Stimulated activated naive CD4-positive, alpha-beta T cell (primary cell): Measurements from ENCODE around the gene OAS3.
"Not testable (repeated sequence)": the region's sequence is repeated elsewhere in the genome, so short reads cannot be mapped to it uniquely, and the experiment has no call there.

Source experiments
- DNase-seq, 6 experiments: peaks; one replicate each; lab custom pipeline; 2025; lab: John Stamatoyannopoulos, UW

The OAS3 gene

DNA sequence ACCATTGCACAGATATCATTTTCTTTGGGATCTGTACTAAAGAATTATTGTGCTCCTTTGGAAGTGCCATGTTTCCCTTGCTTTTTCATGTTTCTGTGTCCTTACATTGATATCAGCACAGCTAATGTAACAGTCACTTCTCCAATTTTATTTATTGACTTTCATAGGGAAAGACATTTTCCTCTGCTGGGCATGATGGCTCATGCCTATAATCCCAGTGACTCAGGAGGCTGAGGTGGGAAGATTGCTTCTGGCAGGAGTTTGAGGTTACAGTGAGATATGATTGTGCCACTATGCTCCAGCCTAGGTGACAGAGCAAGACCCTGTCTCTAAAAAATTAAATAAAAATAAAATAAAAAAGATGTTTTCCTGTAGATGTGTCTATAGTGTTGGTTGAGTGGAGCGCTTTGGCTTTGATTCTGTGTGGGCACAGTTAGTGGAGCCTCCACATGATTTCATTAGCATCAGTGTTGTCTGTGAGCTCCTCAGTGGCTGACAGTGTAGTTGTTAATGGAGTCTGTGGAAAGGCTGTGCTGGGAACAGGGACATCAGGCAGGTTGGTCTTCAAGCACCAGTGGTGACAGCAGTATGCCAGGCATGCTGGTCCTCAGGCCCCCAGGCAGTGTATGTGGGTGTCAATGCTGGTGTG lies 47.5 kb downstream of the OAS3 start:
- DNase-seq, result no peak

DNA sequence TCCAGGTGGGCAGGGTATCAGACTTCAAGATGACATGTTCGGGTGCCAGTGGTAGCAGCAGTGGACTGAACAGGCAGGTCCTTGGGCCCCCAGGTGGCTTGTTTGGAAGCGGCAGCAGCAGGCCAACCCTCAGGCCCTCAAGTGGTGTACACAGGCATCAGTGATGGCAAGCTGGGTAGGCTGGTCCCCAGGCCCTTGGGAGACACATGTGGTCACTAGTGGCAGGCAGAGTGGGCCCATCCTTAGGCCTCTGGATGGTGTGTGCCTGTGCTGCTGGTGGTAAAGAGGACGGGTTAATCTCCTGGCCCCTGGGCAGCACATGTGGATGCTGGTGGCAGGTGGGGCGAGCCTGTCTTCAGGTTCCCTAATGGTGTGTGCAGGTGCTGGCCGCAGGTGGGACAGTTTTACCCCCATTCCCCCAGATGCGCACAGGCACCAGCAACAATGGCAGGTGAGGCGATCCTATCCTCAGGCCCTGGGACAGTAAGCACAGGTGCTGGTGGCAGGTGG lies 48.1 kb downstream of the OAS3 start:
- no peak for DNase-seq

DNA sequence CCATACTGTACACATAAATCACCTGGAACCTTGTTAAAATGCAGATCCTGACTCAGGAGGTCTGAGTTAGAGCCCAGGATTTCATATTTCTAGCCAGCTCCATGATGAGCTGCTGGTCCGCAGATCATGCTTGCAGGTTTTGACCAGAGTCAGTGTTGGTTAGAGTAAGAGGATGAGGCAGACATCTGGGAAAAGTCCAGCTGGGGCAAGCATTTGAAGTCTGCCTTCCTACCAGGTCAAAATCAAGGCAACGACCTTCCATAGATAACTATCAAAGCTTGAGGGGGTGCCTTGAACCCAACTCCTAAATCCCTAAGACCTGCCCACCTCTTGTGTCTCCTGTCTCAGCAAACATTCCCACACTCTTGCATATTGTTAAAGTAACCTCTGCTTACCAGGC lies 49.3 kb downstream of the OAS3 start:
- DNase-seq, result no peak

DNA sequence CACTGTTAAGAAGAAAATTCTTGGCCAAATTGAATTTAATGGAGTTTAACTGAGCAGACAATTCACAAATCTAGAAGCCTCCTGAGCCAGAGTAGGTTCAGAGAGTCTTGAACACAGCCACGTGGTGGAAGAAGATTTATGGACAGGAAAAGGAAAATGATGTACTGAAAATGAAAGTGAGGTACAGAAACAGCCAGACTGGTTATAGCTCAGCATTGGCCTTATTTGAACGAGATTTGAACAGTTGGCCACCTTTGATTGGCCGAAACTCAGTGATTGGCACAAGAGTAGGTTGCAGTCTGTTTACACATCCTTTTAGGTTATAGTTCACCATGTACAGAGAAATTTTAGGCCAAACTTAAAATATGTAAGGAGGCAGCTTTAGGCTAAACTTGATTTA lies 50.0 kb downstream of the OAS3 start:
- DNase-seq, result peak in 2 of 6 experiments; percentile 1

DNA sequence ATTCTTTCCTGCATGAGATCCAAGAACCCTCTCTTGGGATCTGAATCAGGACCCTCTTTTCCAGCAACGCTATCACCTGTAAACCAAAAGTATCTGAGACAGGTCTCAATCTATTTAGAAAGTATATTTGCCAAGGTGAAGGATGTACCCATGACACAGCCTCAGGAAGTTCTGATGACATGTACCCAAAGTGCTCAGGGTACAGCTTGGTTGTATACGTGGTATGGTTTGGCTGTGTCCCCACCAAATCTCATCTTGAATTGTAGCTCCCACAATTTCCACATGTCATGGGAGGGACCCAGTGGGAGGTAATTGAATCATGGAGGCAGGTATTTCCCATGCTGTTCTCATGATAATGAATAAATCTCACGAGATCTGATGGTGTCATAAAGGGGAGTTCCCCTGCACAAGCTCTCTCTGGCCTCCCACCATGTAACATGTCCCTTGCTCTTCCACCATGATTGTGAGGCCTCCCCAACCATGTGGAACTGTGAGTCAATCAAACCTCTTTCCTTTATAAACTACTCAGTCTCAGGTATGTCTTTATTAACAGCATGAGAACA lies 50.6 kb downstream of the OAS3 start:
- DNase-seq, result not testable (repeated sequence)

DNA sequence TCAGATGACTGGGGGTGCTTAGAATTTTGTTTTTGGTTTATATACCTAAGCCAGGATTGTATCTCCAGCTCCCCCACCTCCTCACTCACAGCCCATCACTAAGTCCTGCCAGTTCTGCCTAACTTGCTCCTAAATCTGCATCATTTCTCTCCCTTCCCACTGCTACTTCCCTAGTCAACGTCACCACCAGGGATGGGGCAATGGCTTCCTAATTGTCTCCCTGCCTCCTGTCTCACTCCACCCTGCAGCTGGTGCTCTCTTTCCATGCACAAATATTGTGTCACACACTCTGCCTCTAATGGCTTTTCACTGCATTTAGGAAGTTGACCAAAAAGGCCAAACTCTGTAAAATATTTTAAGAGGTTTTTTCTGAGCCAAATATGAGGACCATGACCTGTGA lies 51.5 kb downstream of the OAS3 start:
- no peak for DNase-seq

DNA sequence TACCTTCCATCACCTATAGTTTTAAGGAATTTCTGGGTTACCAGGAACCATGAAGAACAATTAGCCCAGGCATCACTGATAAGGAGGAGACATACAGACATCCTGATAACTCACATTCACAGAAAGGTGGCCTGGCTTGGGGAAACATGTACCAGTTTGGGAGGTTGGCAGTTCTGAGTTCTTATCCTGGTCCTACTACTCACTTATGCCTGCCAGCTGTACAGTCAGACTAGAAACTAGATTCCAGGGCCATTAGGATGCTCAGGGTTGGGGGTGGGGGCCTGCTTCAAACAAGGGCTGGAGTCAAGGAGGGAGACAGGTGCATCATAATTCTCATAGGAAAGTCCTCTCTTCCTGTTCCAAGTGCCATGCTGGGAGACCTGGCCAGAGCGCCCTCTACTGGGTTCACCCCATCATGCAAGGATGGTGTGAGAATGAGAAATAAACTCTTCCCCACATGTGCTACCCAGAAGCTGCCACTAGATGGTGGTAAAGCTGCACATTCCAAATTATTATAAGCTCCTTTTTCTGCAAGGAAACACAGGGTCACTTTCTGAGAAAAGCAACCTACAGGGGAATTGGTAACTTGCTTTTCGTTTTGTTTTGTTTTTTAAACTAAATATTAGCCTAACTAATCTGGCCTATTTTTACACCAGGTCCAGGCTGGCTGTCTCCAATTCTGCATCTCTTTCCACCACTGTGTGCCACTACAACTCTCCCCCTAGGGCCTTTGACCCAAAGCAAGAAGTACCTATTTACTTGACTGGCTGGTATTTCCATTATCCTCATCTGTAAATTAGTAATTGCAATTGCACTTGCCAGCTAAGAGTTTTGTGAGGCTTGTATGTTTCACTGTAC lies 54.5 kb downstream of the OAS3 start:
- DNase-seq, result peak in 4 of 6 experiments; percentile 28 to 65 (median 44)

DNA sequence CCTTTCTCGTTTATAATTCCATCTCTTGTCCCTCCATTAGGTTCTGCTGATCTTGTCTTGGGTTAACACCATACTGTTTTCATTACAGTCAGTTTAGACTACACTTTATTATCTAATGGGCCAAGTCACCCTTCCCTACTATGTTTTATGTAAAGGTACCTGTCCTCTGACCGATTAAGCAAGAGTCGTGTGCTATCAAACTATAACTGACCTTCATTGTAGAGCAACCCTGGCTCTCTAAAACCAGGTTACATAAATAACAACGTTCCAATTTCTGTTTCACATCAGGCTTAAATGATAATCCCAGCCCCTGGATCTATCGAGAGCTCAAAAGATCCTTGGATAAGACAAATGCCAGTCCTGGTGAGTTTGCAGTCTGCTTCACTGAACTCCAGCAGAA lies 56.7 kb downstream of the OAS3 start:
- no peak for DNase-seq

DNA sequence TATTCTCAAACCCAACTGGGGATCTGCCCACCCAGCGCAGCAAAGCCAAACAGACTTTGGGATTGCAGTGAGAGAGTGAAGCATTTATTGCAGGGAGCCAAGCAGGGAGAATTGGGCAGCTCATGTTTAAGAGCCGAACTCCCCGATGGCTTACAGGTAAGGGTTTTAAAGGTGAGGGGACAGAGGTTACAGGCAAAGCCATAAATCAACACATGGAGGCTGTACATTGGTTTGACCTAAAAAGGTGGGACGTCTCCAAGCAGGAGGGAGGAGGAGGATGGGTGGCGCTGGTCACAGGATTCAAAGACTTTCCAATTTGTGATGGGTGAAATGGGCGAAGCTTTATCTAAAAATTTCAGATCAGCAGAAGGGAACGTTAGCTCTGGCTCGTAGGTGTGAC lies 58.2 kb downstream of the OAS3 start:
- no peak for DNase-seq

DNA sequence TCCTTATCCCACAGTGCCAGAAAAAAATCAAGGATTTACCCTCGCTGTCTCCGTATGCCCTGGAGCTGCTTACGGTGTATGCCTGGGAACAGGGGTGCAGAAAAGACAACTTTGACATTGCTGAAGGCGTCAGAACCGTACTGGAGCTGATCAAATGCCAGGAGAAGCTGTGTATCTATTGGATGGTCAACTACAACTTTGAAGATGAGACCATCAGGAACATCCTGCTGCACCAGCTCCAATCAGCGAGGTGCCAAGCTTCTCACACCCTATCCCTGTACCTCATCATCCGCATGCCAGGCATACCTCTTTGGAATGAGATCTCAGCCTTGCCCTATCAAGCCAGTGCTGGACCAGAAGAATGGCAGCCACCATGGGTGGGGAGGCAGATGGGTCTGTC lies 59.2 kb downstream of the OAS3 start:
- no peak for DNase-seq

DNA sequence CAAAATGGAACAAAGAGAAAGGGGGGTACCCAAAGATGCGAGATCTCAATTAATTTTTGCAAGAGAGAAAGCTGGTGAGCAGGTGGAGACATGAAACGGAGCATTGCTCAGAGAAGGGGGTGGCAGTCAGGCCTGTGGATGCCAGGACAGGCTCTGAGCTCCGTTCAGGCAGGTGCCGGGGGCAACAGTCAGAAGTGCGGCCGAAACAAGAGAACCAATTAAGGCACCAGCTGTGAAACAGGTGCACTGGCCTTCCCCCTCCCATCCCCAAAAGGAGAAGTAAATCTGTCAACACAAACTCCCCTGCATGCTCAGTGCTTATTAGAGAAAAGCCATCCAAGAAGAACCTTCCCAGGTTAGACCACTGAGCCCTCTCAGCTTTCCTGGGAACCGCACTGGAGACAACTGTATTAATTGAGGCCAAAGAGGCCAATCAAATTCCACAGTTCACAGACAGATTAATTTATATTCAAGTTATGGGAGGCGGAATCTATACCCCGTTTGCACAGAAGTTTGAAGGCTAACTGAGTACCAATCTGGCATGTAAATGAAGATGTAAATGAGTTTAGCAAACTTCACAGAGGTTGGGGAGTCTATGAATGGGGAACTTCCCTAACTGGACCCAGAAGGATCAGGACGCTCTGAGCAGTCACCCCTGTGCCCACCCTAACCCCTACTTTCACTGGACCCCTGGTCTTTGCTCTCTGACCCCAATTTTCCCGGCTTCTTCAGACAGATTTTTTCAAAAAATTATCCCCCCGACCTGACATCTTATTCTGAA lies 60.9 kb downstream of the OAS3 start:
- no peak for DNase-seq

DNA sequence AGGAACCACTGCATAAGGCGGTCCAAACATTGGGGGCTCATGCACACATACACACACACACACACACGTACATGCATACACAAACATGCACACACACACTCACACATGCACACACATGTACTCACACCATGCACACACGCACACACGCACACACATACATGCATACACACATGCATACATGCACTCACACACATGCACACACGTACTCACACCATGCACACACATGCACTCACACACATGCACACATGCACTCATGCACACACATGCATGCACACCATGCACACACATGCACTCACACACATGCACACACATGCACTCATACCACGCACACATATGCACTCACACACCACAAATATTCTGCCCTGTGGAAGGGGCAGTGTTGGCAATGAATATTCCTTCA lies 62.2 kb downstream of the OAS3 start:
- DNase-seq, result no peak

DNA sequence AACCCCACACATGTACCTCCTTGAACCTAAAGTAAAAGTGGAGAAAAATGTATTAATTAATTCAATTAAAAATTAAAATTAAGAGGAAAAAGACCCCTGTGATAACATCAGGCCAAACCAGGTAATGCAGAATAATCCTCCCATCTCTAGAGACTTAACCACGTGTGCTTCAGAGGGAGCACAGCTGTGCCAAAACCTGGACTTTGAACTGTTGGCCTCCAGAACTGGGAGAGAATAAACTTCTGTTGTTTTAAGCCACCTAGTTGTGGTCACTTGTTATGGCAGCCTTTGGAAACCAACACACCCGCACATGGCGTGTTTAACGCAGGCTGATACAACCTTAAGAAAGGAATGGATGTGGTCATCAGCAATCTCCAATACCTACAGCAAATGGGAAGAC lies 63.9 kb downstream of the OAS3 start:
- DNase-seq, result no peak

DNA sequence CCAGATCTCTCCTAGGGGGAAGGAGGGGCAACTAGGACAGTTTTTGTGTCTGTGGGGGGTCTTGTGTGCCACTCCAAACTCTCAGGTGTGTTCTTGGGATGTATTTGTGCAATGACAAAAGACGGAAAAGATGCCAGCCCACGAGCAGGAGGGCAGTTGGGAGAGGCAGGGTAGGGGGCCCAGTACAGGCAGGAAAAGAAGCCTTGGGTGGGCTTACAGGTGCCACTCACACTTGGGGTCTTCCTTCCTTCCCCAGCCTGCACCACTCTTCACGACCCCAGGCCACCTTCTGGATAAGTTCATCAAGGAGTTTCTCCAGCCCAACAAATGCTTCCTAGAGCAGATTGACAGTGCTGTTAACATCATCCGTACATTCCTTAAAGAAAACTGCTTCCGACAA lies 64.4 kb downstream of the OAS3 start:
- no peak for DNase-seq

DNA sequence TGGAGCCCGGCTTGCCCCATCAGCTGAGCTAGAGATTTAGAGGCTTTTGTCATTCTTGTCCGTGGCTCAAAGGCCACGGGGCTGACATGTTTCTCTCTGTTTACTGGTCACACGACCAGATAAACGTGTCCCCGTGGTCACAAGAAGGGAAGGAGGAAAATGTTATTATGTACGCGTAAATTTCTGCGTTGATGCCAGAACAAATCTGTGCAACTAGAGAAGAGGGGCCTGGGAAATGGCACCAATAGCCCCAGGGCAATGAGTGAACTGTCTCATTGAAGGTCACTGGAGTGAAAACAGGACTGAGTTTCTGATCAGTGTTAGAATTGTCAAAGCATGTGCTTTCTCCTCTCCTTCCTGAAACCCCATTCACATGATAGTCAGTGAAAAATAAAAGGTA lies 65.4 kb downstream of the OAS3 start:
- no peak for DNase-seq

DNA sequence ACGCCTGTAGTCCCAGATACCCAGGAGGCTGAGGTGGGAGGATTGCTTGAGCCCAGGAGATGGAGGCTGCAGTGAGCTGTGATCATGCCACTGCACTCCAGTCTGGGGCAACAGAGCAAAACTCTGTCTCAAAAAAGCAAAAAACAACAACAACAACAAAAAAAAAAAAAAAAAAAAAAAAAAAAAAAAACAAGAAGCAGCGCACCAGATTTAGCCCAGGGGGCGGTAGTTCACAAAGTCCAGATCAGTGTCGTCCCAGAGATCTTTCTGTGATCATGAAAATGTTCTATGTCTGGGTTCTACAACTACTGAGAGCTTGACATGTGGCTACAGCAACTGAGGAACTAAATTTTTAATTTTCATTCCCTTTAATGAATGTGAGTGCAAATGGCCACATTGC lies 67.5 kb downstream of the OAS3 start:
- DNase-seq, result no peak

DNA sequence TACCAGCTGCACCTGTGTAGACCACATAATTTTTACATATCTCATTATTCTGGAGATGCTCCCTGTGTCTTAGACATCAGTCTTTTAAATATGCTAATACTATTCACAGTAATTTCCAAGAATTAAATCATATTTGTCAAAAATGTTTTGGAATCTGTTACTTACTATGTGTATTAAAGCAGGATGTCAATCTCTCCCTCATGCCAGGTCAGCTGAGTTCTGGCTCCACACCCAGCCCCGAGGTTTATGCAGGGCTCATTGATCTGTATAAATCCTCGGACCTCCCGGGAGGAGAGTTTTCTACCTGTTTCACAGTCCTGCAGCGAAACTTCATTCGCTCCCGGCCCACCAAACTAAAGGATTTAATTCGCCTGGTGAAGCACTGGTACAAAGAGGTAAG lies 67.9 kb downstream of the OAS3 start:
- DNase-seq, result no peak

DNA sequence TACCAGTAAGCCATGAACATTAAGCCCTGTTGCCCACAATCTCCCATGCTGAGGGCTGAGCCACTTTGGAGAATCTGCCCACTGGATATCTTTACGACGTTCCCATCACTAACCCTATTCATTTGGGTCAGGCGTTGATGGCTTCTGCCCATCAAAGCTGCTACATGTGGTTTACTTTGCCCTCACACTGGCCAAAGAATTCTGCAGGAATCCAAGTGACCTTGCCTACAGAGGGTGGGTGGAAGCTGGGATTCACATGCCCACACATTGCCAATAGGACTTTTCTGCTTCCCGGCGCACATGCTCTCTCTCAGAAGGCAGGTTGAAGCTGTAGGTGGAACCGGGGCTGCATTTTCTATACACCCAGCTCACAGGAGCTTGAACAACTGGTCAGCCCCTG lies 68.4 kb downstream of the OAS3 start:
- DNase-seq, result no peak

DNA sequence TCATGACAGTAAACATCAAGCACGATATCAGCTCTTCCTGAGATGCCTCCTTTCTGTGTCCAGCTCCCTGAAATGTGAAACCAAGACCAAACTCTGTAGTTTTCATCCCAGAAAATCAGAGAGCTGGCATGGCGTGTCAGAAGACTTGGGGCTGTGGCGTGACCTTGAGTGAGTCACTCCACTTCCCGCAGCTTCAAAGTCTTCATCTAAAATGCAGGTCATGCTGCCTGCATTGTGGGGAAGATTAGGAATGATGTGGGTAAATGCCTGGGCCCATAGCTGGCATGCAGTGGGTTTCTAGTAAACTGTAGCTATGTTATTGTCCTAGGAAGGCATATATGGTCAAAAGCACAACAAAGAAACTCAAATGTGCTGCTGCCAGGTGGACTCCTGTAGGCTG lies 68.9 kb downstream of the OAS3 start:
- no peak for DNase-seq

DNA sequence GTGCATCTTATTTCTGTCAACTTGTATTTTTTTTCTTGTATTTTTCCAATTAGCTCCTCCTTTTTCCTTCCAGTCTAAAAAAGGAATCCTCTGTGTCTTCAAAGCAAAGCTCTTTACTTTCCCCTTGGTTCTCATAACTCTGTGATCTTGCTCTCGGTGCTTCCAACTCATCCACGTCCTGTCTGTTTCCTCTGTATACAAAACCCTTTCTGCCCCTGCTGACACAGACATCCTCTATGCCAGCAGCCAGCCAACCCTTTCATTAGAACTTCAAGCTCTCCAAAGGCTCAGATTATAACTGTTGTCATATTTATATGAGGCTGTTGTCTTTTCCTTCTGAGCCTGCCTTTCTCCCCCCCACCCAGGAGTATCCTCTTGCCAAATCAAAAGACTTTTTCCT lies 72.4 kb downstream of the OAS3 start:
- no peak for DNase-seq

DNA sequence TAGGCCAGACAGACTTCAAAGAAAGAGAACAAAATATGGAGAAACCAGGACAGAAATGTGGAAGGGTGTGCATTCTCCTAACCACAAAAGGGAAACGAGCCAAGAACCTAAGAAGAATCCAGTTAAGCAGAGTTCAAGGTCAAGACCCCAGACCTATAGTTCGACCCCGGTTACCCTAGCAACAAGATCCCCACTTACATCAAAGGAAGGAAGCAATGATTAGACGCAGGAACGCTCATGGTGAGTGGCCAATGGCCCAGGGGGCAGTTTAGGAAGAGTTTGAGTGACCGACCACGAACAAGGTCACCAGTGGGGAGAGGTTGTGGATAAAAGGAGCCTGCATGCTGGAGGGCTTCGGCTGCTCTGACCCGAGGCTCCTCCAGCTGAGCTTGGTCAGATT lies 76.3 kb downstream of the OAS3 start:
- no peak for DNase-seq

DNA sequence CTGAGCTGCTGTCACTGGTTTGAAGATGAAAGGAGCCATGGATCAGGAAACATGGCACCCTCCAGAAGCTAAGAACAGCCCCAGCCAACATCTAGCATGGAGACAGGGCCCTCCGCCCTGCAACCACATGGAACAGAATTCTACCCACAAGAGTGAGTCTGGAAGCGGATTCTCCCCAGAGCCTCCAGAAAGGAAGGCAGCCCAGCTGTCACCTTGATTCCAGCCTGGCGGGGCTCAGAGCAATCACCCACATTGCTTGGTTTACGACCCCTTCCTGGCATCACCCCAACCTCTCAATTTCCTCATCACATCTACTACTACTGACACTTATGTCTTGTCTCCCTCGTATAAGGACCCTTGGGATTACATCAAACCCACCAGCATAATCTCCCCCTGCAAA lies 78.5 kb downstream of the OAS3 start:
- no peak for DNase-seq
